ENCODE measurements around the gene PIK3AP1.

The PIK3AP1 gene

DNA sequence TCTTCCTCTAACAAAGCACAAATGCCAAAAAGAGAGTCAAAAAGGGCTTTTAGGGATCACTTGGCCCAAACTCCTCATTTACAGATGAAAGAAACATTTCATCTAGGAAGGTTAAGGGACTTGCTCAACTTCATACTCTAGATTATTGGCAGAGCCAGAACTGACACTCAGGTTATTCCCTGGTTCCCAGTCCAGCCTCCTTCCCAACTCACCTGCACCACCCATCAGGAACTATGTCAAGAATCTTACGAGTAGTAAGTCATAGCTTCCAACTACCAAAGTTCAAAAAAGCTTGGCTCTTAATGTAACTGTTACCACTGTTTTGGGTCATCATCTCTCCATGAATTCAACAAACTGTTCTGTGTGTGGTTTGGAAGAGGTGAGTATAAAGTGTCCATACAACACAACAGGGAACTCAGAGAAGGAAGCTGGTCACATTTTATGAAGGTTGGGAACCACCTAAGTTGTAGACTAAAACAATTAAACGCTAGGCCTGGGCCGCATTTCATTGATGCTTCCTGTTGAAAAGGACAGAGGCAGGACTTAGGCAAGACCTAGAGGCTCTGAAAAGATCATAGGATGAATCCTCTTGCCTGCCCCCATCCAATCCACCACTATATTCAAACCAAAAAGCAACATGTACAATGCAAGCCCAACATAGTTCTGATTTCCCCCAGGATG, 9.1 kb downstream of the PIK3AP1 start:
- Histone ChIP-seq H3K4me3 (replicated peaks; ENCODE audit: insufficient read depth, low read length) (no peak overlapping the region), H3K27ac (replicated peaks) (no peak overlapping the region)
- no peak for DNase-seq (ENCODE audit: low read depth in 1 of 2, low spot score in 1 of 2)

DNA sequence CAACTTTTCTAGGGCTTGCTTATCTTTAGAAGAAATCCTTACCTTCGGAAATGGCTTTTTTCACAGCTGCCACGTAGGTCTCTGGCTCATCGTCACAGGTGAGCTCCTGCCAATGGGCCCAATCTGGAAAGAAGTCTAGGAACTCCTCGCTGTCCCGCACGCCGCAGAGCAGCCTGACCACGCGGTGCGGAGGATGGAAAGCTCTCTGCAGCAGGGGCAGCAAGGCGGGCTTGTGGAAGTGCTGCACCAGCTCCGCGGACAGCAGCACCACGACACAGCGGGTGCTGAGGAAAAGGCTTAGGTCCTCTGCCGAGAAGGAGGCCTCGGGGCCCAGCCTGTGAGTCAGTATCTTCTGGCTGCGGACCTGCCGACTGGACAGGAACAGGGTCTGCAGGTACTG, 10.8 kb downstream of the PIK3AP1 start:
- Histone ChIP-seq H3K27me3 (ENCODE audit: insufficient read depth, poor library complexity, severe bottlenecking) (no peaks in the 10 kb centered on the region), H3K27ac (replicated peaks) (peak overlapping the region; percentile 71), H3K4me3 (replicated peaks; ENCODE audit: insufficient read depth, low read length) (no peak overlapping the region)
- TF ChIP-seq POLR2AphosphoS5 (IDR thresholded peaks at IDR 0.05; ENCODE audit: low read depth) (no peak), GABPA (IDR thresholded peaks at IDR 0.05; ENCODE audit: low read depth) (no peak), SPI1 (IDR thresholded peaks at IDR 0.05; ENCODE audit: borderline replicate concordance, low read depth) (no peak)
- TF ChIP-seq, protein P1, sequence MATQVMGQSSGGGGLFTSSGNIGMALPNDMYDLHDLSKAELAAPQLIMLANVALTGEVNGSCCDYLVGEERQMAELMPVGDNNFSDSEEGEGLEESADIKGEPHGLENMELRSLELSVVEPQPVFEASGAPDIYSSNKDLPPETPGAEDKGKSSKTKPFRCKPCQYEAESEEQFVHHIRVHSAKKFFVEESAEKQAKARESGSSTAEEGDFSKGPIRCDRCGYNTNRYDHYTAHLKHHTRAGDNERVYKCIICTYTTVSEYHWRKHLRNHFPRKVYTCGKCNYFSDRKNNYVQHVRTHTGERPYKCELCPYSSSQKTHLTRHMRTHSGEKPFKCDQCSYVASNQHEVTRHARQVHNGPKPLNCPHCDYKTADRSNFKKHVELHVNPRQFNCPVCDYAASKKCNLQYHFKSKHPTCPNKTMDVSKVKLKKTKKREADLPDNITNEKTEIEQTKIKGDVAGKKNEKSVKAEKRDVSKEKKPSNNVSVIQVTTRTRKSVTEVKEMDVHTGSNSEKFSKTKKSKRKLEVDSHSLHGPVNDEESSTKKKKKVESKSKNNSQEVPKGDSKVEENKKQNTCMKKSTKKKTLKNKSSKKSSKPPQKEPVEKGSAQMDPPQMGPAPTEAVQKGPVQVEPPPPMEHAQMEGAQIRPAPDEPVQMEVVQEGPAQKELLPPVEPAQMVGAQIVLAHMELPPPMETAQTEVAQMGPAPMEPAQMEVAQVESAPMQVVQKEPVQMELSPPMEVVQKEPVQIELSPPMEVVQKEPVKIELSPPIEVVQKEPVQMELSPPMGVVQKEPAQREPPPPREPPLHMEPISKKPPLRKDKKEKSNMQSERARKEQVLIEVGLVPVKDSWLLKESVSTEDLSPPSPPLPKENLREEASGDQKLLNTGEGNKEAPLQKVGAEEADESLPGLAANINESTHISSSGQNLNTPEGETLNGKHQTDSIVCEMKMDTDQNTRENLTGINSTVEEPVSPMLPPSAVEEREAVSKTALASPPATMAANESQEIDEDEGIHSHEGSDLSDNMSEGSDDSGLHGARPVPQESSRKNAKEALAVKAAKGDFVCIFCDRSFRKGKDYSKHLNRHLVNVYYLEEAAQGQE (IDR thresholded peaks at IDR 0.05; ENCODE audit: insufficient replicate concordance, low read depth): no peak
- TF ChIP-seq, protein P2, sequence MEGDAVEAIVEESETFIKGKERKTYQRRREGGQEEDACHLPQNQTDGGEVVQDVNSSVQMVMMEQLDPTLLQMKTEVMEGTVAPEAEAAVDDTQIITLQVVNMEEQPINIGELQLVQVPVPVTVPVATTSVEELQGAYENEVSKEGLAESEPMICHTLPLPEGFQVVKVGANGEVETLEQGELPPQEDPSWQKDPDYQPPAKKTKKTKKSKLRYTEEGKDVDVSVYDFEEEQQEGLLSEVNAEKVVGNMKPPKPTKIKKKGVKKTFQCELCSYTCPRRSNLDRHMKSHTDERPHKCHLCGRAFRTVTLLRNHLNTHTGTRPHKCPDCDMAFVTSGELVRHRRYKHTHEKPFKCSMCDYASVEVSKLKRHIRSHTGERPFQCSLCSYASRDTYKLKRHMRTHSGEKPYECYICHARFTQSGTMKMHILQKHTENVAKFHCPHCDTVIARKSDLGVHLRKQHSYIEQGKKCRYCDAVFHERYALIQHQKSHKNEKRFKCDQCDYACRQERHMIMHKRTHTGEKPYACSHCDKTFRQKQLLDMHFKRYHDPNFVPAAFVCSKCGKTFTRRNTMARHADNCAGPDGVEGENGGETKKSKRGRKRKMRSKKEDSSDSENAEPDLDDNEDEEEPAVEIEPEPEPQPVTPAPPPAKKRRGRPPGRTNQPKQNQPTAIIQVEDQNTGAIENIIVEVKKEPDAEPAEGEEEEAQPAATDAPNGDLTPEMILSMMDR (IDR thresholded peaks at IDR 0.05; ENCODE audit: insufficient read depth, low read length): no peak
- no peak for DNase-seq (ENCODE audit: low read depth in 1 of 2, low spot score in 1 of 2)

More for the DNA sequence above, 9.1 kb downstream of the PIK3AP1 start:
- TF ChIP-seq SPI1 (IDR thresholded peaks at IDR 0.05; ENCODE audit: borderline replicate concordance, low read depth): no peak
- TF ChIP-seq, protein P2 (IDR thresholded peaks at IDR 0.05; ENCODE audit: insufficient read depth, low read length): no peak
- no peak for TF ChIP-seq GABPA (IDR thresholded peaks at IDR 0.05; ENCODE audit: low read depth)
- no peak for TF ChIP-seq POLR2AphosphoS5 (IDR thresholded peaks at IDR 0.05; ENCODE audit: low read depth)
- TF ChIP-seq, protein P1 (IDR thresholded peaks at IDR 0.05; ENCODE audit: insufficient replicate concordance, low read depth): no peak
- no peaks in the 10 kb centered on the region for H3K27me3 ChIP-seq (ENCODE audit: insufficient read depth, poor library complexity, severe bottlenecking)

DNA sequence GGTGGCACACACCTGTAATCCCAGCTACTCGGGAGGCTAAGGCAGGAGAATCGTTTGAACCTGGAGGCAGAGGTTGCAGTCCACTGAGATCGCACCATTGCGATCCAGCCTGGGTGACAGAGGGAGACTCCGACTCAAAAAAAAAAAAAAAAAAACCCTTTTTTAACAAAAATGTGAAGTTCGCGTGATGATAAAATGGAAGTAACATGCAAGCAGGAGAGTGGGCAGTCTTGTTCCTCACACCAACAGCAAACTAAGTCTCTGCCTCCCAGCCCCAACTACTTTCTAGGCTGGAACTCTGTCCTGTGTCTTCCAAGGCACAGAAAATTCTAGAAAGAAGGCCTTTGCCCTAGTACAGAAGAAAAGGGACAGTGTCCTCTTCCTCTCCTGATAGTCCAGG, 11.3 kb downstream of the PIK3AP1 start:
- DNase-seq (ENCODE audit: low read depth in 1 of 2, low spot score in 1 of 2): no peak
- Histone ChIP-seq H3K27ac (replicated peaks) (peak overlapping the region; percentile 71), H3K4me3 (replicated peaks; ENCODE audit: insufficient read depth, low read length) (no peak overlapping the region), H3K27me3 (ENCODE audit: insufficient read depth, poor library complexity, severe bottlenecking) (no peaks in the 10 kb centered on the region)
- TF ChIP-seq, protein P2 (IDR thresholded peaks at IDR 0.05; ENCODE audit: insufficient read depth, low read length): no peak
- TF ChIP-seq SPI1 (IDR thresholded peaks at IDR 0.05; ENCODE audit: borderline replicate concordance, low read depth) (no peak), GABPA (IDR thresholded peaks at IDR 0.05; ENCODE audit: low read depth) (no peak), POLR2AphosphoS5 (IDR thresholded peaks at IDR 0.05; ENCODE audit: low read depth) (no peak)
- TF ChIP-seq, protein P1 (IDR thresholded peaks at IDR 0.05; ENCODE audit: insufficient replicate concordance, low read depth): no peak
